GM19239 (cell line): ENCODE results near the gene ADGRB3.

Experiments
- DNase-seq: peaks from one replicate; pipeline ENCODE4 v3.0.0; 2011; ENCODE audit warnings: low spot score; ENCODE audit not compliant: insufficient read length
- FAIRE-seq: peaks from 2 replicates; lab custom pipeline; 2011; peaks lifted over from hg19 to GRCh38; lab: Jason Lieb, UNC

ADGRB3 gene

DNA sequence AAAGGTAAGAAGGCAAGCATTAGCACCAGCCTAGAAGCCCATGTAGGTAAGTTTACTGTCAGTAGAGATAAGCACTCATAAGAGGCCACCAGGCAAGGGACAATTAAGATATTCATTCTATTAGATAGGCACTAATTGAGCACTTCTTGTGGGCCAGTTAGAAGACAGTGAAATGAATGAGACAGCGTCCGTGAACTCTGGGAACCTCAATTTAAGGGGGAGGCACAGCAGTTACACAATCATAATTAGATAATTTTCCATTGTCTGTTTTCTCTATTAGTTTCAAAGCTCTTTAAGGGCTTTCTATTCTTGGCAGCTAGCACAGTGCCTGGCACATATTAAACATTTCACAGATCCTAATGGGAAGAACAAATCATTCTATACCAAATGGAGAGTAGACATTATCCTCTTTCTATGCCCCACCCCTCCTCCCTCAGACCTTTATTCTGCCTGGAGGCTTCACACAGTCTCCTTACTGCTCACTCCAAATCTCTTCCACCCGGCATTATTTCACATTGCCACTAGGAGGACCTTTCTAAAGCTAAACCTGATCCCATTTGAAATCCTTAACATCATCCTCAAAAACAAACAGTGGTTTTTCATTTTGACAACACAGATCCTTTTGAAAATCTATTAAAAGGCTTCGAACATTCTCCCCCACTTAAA is 529.6 kb downstream of the ADGRB3 start:
- FAIRE-seq = no peak
- no peak for DNase-seq

DNA sequence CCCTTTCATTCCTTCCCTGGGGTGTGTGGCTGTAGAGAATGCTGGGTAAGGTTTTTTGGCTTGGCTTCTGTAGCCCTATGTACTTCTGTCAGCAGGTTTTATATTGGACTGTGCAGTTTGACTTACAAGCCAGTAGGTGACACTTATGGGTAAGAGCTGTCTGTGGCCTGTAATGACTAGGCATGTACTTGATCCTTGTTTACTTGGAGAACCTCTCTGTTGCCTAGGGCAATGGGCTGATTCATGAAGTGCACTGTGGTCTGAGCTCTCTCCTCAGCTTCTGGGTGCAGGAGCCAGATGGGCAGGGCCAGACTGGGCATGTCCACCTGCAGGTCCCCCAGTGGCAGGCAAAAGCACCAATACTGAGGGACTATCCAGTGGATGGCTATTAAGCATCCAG is 544.6 kb downstream of the ADGRB3 start:
- DNase-seq (no peak), FAIRE-seq (no peak)

DNA sequence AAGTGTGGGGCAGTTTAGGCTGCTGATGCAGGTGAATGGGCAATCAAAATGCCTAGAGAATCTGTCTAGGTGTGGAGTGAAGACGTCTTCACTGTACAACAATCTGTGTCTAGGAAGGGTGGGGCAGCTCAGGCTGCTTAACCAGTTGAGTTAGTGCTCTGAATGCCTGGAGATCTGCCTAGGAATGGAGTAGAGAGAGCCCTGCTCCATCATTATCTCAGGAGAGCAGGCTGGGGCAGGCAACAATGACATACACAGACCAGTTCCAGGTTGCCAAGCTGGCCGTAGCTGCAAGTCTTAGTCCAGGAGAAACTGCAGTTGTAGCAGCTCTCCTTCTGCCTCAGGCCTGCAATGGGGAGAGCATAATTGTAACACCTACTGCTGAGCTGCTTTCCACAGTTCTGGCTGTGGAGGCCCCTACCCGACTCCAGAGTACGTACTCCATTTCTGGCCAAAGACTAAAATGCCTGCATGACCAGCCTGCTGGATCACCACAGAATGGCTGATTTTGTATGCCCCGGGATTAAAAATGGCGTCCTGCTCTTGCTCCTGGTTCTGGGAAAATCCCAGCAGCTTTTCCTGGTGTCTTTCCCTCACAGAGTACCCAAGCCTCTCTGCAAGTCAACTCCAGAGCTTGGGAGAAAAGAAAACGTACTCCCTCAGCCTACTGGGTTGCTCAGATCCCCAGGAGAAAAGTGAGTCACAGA is 545.4 kb downstream of the ADGRB3 start:
- FAIRE-seq = no peak
- DNase-seq = no peak

DNA sequence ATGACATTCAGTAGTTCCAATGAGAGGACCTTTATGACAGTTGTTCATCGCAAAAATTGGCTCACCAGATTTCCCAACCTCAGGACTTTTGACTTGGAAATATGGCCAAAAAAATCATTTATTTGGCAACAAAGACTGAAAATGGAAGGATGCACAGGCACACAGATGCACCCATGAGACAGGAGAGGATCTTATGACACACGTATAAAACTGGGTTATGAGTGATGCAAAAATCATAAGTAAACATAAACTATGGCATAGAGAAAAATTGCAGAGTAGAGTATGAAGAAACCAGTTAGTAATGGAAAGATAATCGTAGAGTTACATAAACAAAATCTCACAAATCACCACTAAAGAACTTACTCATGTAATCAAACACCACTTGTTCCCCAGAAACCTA is 546.9 kb downstream of the ADGRB3 start:
- no peak for FAIRE-seq
- DNase-seq = no peak

DNA sequence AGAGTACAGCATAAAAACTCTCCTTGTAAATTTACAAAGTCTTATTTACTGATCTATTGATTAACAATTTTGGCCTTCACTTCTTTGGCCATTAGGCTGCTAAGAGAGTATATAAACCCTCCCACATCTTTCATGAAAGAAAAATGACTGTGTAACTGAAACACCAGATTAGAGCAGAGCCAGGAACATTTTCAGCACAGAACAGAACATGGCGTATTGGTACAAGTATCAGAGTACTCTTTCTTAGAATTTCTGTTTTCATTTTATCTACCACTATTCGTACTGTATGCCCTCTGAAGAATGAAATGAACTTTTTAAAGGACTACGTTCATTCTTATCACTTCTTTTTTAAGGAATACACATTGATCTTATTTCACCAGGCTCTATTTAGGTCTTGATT is 550.2 kb downstream of the ADGRB3 start:
- FAIRE-seq = no peak
- no peak for DNase-seq

DNA sequence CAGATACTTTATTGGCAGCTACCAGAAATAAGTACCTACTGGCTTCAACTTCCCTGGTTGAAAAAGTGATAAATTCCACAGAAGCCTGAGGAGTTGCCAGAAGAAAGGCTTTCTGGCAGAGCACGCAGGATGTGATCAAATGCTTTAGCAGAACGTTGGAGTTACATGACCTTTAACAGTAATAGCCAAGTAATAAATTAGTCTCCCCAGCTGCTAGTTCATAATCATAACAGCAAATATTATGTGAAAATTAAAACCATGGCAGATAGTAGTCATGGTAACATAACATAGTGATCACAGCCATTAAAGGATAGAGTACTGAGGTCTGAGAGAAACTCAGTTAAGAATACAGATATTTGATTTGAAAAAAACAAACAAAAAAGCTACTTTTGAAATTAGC is 567.7 kb downstream of the ADGRB3 start:
- FAIRE-seq (no peak), DNase-seq (no peak)

DNA sequence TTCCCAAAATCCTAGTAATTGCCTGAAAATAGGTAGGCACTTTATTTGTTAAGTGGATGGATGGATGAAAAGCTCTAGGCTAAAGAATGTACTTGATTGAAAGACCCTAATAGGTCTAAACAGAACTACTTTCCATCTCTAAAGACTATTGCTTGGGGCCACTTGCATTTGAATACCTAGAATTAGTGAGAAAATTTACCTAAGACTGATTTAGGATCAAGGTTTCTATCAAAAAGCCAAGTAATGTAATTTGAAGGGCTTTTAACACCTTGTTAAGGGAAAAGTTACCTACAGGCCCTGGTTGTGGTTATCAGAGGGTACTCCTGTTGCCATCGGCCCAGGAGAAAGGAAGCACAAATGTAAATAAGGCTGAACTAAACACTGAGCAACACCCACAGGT is 581.0 kb downstream of the ADGRB3 start:
- FAIRE-seq = no peak

DNA sequence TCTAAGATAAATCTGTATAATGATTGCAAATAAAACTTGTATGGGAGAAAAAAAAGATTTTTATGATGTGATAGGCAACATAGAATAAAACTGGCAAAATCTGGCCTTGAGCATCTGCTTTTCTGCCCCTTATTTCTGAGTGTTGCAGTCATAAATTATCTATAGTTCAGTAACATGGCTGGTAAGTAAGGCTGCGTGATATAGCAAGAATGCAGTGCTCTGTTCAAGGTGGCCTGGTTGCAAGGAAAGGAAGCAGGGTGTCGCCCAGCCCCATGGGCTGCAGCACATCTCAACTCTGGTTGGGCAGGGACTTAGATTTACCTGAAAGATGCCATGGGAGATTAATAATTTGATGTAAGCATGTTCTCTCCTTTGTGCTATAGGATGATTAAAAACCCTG is 582.3 kb downstream of the ADGRB3 start:
- no peak for DNase-seq
- no peak for FAIRE-seq

More for the DNA sequence above, 581.0 kb downstream of the ADGRB3 start:
- no peak for DNase-seq

DNA sequence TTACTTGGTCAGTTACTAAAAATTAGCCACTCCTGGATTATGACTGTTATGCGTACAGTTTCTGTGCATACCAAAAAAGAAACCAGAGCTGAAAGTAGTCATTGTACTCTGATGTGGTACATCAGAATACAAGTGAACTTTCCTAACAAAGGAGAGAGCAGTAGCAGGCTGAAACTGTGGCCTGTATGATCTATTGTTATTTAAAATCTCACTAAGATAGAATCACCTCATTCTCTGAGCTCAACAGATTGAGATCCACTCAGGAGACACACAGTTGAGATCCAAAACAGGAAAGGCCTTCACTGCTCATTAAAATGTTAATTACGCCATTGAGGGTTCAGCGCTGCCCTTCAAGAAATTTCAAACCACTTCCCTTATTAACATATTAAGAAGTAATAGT is 585.3 kb downstream of the ADGRB3 start:
- DNase-seq (no peak), FAIRE-seq (no peak)

DNA sequence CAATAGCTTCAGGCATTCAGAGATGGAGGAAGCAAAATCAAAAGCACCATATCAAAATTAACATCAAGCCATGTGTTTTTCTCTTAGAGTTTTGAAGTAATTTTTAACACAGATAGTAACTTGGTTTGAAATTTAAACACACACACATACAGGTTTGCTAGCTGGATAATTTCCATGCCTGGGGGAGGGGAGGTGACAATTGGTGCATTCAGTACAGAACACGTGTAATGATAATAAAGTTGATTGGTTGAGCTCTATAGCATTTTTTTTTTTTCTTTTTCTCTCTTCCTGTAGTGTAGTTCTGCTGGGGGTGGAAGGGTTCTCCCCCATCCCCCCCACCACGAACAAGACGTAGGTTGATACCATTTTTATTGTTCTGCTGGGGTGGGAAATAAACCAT is 596.9 kb downstream of the ADGRB3 start:
- no peak for FAIRE-seq
- DNase-seq = no peak

DNA sequence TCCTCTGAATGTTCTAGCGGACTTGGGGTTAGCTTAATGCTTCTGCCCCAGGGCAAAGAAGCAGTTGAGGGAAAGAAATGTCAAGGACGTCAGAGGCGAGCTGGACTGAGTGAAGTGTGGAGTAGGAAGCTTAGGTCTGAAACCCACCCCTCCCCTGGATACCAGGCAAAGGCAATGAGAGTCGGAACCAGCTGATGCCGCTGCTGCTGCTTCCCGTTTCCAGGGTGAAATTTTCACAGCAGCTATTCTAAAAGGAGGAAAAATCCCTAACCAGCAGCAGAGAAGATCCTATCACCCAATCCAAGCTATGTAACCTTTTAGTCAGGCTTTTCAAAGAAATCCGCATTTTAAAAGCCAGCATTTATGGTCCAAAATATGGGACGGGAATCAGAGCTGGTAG is 597.4 kb downstream of the ADGRB3 start:
- no peak for DNase-seq
- no peak for FAIRE-seq

DNA sequence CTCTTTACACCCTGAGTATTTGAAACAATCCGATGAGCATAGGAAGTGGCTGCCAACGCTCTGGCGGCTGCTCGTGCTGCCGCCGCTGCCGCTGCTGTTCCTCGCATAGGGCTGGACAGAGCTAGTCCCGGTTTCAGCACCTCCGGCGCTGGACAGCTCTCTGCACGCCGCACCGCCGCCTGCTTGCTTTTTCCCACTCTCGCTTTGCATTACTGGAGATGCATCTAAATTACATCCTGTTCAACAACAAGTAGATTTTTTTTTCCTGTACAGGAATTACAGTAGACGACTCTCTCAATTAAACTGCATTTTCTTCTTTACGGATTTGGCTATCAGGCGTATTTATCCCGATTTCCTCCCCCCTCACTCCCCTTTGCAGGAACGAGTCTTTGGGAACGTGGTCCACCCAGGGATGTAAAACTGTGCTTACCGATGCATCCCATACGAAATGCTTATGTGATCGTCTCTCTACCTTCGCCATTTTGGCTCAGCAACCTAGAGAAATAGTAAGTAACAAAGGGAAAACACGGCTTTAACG is 597.9 kb downstream of the ADGRB3 start:
- FAIRE-seq = no peak

DNA sequence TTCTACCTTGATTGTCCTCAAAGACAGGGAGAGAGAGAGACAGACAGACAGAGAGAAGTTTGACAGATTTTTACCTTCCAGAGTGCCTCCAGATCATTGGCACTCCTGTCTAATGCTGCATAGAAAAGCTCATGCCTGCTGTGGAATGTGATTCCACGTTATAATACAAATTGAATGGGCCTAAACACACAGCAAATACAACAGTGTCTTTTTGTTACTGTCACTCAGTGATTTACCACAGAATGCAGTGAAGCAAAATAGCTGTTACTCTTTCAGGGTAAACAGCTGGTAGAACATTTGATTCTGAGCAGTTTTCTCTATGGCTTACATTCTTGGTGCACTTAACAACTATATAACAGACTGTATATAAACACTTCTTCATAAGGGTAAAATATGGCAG is 603.0 kb downstream of the ADGRB3 start:
- no peak for DNase-seq
- FAIRE-seq = no peak

More for the DNA sequence above, 597.9 kb downstream of the ADGRB3 start:
- DNase-seq = peak; percentile 10

DNA sequence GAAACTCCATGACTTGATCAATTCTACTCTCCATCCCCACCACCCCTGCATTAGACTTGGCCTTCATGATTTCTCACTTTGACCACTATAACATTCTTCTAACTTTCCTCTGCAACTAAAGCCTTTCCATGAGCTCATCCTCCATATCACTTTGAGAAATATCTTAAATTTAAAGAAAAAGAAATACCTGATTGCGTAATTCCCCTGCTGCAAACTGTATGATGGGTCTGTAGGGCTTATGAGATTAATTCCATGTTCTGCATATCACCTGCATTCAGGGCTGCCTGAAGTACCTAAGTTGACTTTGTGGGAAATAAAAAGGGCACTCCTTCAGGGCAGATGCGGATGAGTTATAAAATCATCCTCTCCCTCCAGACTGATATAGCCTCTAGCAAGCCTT is 611.9 kb downstream of the ADGRB3 start:
- no peak for DNase-seq
- no peak for FAIRE-seq

DNA sequence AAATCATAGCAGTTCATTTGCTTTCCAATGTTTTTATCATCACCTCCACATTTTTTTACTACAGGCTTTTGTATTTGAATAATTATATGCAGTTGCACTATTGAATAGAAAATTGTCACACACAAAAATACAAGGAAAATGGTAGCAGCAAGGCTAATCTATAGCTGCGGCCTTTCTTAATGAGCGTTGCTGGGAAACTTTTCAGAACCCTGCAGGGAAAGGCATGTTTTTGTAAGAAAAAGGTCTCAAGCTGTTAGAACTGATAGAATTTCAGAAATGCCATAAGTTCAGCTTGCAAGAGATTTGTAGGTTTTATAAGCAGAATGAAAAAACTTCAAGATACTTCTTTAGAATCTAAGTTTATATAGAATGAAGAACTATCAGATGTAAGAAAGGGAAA is 625.9 kb downstream of the ADGRB3 start:
- no peak for DNase-seq
- FAIRE-seq = no peak

DNA sequence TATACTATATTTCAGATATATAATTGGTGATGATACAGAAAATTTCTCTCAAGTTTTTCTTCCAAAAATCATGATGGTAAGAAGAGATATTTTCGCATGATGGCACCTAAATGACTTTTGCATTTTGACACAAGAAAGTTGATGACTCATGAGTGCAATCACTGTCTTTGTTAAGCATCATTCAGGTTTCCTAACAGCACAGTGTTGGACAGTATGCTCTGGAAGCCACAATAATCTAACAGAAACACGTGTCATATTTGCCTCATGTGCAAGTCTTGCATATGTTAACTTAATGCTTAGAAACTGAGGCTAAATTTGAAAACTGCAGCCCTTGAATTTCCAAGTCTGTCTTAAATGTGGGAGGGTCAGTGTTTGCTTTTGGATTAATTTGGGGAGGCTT is 628.2 kb downstream of the ADGRB3 start:
- FAIRE-seq (no peak), DNase-seq (no peak)

DNA sequence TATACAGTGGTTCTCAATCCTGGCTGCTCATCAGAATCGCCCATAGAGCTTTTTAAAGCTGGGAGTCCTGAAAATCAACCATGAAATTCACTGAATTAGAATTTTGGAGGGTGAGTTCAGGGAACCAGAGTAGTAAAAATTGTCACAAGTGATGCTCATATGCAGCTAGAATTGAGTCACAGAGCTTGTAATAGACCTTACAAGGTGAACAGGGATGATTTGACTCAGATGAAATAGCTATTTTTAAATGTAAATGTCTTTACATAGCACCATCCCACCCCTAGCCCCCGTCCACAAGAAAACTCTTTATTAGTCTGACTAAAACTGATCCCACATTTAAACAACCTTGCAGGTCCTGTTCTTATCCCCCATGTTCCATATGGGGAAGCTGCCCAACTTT is 630.0 kb downstream of the ADGRB3 start:
- FAIRE-seq (no peak), DNase-seq (no peak)

DNA sequence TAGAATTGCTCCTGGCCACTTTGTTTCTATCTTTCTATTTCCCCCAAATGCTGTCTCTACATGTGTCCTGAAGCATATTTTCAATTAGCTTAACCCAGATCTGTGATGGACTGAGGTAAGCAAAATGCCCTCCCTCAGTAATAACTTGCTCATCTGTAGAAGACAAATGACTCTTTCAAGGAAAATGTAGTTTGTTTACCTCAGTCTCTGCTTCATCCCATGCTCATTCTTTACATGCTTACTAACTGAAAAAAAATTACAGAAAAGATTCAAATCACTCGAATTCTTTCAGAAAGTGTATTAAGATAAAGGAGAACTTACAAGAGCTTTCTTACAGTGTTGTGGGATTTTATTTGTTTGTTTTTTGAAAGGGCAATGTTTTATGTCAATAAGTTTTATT is 630.6 kb downstream of the ADGRB3 start:
- FAIRE-seq = no peak
- DNase-seq = no peak

DNA sequence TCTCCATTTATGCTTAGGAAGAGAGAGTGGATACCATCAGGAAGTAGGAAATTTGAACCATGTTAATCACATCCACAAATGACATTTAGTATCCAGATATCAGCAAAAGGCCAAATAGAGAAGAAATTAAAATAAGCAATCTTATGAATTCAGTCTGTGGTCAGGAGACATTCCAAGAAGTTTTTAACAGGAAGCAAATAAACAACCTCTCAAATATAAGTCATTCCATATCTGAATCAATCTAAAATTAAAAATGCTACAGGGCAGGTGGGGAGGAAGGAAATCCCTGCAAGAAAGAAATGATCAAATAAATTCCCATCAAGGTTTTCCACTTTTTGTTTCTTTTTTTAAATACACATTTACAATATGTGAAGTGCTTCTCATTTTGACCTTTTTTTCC is 641.1 kb downstream of the ADGRB3 start:
- FAIRE-seq = no peak
- no peak for DNase-seq

DNA sequence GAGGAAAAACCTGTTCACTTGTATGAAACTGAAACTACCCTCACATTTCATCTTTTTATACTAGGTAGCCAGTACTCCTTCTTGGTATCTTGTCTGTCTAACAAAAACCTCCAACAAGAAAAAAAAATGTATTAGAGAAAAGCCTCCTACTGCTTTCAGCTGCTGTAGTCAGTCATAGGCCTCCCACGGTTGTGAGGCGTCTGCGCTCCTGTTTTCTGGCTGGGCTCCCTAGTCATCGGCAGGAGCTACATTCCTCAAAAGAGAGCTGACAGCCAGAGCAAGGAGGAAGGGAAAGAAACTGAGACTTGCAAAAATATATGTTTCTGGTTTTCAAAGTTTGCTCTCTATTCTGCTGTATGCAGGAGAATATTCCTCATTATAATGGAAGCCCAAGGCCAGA is 644.7 kb downstream of the ADGRB3 start:
- DNase-seq (no peak), FAIRE-seq (no peak)

DNA sequence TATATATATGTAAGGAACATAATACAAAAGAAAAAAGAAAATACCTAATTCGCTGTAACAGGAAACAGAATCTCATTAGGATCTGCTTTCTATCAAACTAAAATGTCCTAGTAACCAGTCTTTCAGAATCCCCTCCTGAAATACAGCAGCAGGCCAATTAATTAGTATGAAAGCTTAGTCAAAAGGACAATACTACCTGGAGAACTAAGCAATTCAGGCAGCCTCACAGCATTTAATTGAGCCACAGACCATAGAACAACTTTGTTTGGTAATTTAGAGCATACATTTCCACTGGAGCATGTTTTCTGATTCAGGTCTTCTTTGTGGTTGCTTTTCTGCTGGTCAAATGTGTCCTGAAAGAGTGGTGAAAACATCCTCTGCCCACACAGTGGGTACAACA is 645.8 kb downstream of the ADGRB3 start:
- FAIRE-seq (no peak), DNase-seq (no peak)

DNA sequence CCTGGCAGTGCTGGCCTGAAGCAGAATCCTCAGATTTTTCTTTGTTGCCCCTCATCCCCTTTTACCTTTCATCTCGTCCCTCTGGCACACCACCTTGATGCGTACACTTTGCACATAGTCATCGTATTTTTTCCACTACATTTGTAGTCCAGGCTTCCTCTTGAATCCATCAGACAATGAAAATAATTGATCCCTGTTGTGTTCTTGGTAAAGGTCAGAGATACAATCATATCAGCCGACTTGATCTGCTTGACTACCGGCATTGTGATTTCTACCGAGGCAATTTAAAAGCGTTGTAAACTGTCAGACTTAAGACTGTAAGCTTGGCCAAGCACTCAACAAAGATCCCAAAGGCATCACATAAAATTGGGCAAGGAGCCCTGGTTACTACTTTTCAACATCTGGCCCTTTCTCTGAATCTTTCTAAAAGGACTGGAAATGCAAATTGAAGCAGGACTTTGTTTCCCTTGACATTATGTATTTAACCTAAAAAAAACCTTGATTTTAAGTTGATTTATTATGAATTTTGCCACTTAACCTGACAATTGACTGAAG is 649.2 kb downstream of the ADGRB3 start:
- FAIRE-seq = no peak
- DNase-seq = no peak
